Neuron (in vitro differentiated cells): ENCODE measurements around the gene UNC5C.

ENCODE experiments used
- H2AFZ ChIP-seq: one replicate; pipeline ENCODE4 v1.6.1; 2013; ENCODE audit warnings: low read depth, mild to moderate bottlenecking, inconsistent platforms, low read length, moderate library complexity
- H3K27me3 ChIP-seq: one replicate; pipeline ENCODE4 v1.6.1; 2013; ENCODE audit warnings: low read length; ENCODE audit not compliant: insufficient read depth
- H3K36me3 ChIP-seq: one replicate; pipeline ENCODE4 v1.6.1; 2013; ENCODE audit warnings: low read length; ENCODE audit not compliant: insufficient read depth
- H3K4me1 ChIP-seq: one replicate; pipeline ENCODE4 v1.6.1; 2013; ENCODE audit warnings: low read length; ENCODE audit not compliant: insufficient read depth
- H3K4me3 ChIP-seq: 2 replicates; pipeline ENCODE4 v1.5.1; 2013; ENCODE audit warnings: mild to moderate bottlenecking, low read length, moderate library complexity
- H3K9me3 ChIP-seq: one replicate; pipeline ENCODE4 v1.6.1; 2013; ENCODE audit warnings: low read length

UNC5C gene

DNA sequence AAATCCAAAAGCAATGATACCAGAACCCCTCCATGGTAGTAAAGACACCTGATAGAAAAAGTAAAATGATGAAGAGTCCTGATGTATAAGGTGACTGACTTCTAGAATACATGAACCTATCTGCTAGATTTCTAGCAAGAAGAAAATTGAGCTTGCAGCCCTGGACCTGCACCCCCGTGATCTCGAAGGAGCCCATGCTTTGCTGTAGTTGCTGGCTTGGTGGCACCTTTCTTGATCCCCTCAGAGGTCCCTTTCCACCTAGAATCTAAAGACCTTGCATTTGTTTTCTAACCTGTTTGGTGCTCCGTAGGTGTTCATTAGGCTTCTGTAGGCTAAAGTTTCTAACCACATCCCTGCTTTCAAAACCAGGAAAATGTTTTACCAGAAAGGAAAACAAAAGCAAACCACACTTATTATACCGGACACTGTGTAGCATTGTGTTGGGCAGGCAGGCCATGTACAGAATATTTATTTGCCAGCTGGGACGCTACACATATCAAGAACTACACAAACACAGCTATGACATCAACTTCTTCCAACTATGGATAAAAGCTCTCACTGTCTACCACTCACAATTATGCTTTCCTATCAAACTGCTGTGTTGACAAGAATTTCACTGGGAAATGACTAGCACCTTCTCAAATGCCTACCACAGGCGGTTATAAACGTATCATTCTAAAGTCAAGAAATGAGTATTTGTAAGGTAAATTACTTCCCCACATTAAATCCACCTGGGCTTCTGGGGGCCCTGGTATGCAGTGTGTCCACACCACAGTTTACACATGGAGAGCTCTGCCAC, 316.2 kb downstream of the UNC5C start:
- H3K9me3 ChIP-seq, result no peaks in the 10 kb centered on the region
- H3K4me1 ChIP-seq, result peaks cover 8% of the 10 kb centered on the region
- no peaks in the 10 kb centered on the region for H3K27me3 ChIP-seq
- no peak overlapping the region for H3K4me3 ChIP-seq
- H2AFZ ChIP-seq, result no peak overlapping the region
- no peaks in the 10 kb centered on the region for H3K36me3 ChIP-seq

- Histone ChIP-seq H3K27me3 (no peaks in the 10 kb centered on the region), H3K4me1 (peaks cover 8% of the 10 kb centered on the region), H2AFZ (no peak overlapping the region), H3K4me3 (no peak overlapping the region), H3K36me3 (no peaks in the 10 kb centered on the region), H3K9me3 (no peaks in the 10 kb centered on the region)
Measured at GRCh38 chr4:95231681-95232080, 317.1 kb downstream of the UNC5C start.

DNA sequence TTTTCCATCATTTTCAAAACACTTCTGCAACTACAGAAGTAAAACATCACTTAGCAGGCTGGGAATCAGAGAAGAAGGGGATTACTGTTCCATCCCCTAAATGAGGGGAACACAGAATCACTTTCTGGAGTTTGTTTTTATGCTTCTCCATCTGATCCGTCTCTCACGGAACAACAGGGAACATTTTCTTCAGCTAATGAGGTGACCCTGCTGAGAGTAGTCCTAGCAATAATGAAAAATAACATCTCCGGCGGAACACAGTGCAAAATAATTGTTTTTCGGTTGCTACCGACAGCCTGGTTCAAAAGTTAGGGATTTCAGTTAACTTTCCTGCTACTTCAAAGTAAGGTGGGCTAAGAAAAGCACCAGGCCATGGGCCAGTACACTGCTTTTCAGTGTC, 322.9 kb downstream of the UNC5C start:
- no peaks in the 10 kb centered on the region for H3K36me3 ChIP-seq
- no peaks in the 10 kb centered on the region for H3K27me3 ChIP-seq
- H3K4me3 ChIP-seq, result no peak overlapping the region
- H3K9me3 ChIP-seq, result no peaks in the 10 kb centered on the region
- no peaks in the 10 kb centered on the region for H3K4me1 ChIP-seq
- H2AFZ ChIP-seq, result no peak overlapping the region

DNA sequence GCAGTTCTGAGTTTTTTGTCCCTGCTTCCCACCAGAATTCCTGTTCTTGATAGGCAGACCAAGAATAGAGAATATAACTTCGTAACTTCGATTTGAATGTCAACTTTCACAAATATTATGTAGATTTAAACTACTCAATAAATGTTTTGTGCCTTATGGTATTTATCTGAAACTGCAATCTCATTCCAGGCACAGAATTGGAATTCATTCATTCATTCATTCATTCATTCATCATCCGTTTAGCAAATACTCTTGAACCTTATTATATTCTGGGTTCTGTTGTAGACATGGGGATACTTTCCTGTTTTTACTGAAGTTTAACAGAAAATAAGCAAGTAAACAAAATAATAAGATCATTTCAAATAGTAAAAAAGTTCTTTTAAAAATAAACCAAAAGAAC, 324.4 kb downstream of the UNC5C start:
- Histone ChIP-seq H3K4me3 (no peak overlapping the region), H3K27me3 (no peaks in the 10 kb centered on the region), H3K36me3 (no peaks in the 10 kb centered on the region), H3K4me1 (no peaks in the 10 kb centered on the region), H2AFZ (no peak overlapping the region), H3K9me3 (no peaks in the 10 kb centered on the region)

DNA sequence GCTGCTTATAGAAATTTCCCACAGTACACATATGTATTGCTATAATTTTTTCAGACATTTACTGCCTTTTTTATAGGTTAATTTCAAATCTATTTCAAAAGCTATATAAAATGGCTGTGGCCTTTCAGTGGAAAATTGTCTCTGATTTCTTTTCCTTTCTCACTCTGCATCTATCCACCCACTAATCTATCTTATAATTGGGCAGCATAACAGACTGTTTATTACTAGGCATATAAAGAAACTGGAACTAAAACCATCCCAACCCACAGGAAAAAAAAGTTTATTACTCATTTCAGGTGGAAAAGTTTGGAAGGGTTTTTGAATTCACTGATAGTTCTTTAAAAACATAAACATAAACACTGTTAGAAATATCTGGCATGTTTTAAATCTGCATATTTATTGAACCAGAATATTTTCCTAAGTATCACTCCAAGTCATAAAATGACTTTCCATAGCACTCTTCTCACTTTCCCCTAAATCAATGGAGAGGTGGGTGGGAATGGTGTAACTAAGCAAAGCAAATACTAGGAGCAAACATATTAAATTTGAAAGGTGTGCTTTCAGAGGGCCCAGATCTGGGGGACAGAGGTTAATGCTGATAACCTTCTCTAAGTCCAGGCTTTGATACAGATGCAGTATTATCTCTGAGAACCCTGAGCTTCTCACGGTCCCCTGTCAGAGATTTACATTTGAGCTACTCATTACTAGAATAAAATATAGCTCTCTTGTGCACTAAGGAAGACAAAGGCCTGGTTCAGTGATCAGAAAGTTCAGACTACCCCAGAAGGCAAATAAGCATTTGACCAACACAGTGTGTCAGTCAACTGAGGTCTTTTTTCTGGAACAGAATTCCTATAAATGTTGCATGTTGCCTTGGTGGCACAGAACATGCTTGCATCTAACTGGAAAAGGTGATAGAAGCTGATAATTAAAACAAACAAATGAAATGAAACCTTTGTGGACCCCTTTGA, 328.3 kb downstream of the UNC5C start:
- no peaks in the 10 kb centered on the region for H3K36me3 ChIP-seq
- H3K4me1 ChIP-seq, result peaks cover 4% of the 10 kb centered on the region
- H3K4me3 ChIP-seq, result no peak overlapping the region
- H2AFZ ChIP-seq, result no peak overlapping the region
- no peaks in the 10 kb centered on the region for H3K9me3 ChIP-seq
- no peaks in the 10 kb centered on the region for H3K27me3 ChIP-seq

DNA sequence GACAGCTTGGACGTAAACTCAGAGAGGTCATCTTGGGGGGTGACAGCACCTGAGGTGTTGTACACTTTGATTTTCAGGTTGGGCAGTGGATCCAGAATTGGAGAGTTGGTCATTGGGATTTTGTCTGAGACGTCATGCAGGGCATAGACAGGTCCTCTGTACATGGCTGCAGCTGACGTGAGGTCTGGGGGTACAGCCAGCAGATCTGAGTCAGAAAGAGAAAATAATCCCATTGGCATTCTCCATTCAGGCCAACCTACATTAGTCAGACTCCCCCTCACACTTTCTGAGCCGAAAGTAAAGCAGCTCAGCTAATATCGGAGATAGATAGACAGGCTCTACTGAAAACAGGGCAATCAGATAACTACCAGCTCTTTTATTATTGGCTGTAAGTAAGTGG, 329.7 kb downstream of the UNC5C start:
- H3K4me1 ChIP-seq, result peaks cover 4% of the 10 kb centered on the region
- H2AFZ ChIP-seq, result no peak overlapping the region
- no peaks in the 10 kb centered on the region for H3K9me3 ChIP-seq
- H3K4me3 ChIP-seq, result no peak overlapping the region
- H3K36me3 ChIP-seq, result no peaks in the 10 kb centered on the region
- H3K27me3 ChIP-seq, result no peaks in the 10 kb centered on the region

DNA sequence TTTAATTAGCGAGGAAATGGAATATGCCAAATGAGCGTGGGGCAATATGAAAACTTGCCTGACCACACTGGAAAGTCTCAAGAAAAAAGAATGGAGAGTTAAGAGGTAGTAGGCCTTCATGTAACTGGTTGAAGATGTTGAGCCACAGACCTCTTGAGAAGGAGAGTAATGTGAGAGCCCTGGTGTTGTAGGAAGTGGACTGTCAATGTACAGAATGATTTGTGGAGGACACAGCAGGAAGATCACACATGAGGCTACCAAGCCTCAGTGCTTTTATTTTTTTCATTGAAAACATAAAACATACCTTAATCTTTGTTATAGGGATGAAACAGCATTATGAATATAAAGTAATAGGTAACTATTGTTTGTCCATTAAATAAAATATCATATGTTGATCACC, 331.6 kb downstream of the UNC5C start:
- no peaks in the 10 kb centered on the region for H3K36me3 ChIP-seq
- no peaks in the 10 kb centered on the region for H3K27me3 ChIP-seq
- H3K4me3 ChIP-seq, result no peak overlapping the region
- no peak overlapping the region for H2AFZ ChIP-seq
- H3K4me1 ChIP-seq, result peaks cover 8% of the 10 kb centered on the region
- H3K9me3 ChIP-seq, result no peaks in the 10 kb centered on the region

- no peaks in the 10 kb centered on the region for H3K36me3 ChIP-seq
- no peak overlapping the region for H3K4me3 ChIP-seq
- H3K4me1 ChIP-seq, result peaks cover 8% of the 10 kb centered on the region
- no peaks in the 10 kb centered on the region for H3K27me3 ChIP-seq
- H2AFZ ChIP-seq, result no peak overlapping the region
- H3K9me3 ChIP-seq, result no peaks in the 10 kb centered on the region
Measured at GRCh38 chr4:95216636-95217035, 332.1 kb downstream of the UNC5C start.

DNA sequence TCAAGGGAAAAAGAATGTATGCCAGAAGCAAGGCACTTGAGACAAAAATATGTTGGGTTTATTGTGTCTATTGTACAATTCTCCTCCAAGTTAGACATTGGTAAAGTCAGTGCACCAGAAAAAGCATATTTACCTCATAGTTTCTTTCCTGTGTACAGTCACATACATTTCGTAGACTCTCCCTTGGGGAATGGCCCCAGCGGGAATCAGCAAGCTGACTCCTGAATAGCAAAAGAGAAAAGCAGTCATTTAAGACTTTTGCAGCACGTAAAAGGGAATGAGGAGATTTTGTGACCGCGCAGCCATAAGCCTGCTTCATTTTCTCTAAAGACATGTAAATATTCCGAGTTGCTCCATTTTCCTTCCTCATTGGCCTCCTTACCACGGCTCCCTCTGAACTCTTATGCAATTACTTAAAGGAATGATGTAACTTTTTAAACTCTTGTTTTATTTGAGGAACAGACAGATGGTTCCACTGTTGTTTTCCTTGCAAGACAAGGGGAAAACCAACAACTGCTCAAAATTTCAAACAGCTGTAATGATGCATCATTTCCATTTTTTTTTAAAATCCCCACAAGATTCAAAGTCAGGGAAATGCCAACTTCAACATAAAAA, 332.7 kb downstream of the UNC5C start:
- Histone ChIP-seq H3K9me3 (no peaks in the 10 kb centered on the region), H3K36me3 (no peaks in the 10 kb centered on the region), H2AFZ (no peak overlapping the region), H3K4me1 (peaks cover 8% of the 10 kb centered on the region), H3K27me3 (no peaks in the 10 kb centered on the region), H3K4me3 (no peak overlapping the region)

DNA sequence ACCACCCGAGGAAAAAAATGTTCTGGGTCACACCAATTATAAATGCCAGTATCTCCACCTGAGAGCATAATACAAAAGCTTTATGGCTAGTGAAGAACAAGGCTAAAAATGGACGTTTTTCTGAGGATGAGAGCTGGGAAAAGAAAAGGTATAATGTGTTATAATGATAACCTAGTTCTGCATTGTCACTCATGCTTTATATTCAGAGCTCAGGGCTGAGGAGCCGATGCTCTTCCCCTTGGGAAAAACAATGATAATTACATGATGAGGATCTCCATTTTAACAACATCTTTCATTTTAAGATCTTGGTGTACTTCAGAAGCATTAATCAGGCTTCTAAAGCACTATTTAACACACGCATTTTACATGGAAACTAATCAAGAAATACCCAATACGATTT, 333.7 kb downstream of the UNC5C start:
- no peaks in the 10 kb centered on the region for H3K27me3 ChIP-seq
- no peak overlapping the region for H2AFZ ChIP-seq
- H3K4me3 ChIP-seq, result no peak overlapping the region
- H3K4me1 ChIP-seq, result peaks cover 13% of the 10 kb centered on the region
- no peaks in the 10 kb centered on the region for H3K36me3 ChIP-seq
- no peaks in the 10 kb centered on the region for H3K9me3 ChIP-seq

DNA sequence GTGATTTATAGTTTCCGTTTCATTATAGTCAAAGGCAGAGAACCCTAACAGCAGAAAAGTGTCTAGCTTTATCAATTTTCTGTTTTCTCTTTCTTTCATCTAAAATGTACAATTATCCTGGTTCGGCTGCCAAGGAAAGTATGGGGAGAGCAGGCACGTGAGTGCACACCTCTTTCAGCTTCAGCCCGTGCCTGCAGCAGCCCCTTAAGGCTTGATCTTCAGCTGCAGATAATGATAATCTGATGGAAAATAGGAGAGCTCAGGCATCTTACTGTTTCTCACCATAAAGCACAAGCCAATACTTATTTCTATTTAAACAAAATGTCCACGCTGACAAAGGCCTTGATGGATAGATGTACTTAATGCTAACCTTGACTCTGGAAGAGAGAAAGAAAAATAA, 334.4 kb downstream of the UNC5C start:
- no peaks in the 10 kb centered on the region for H3K36me3 ChIP-seq
- no peaks in the 10 kb centered on the region for H3K9me3 ChIP-seq
- H3K4me3 ChIP-seq, result no peak overlapping the region
- H3K4me1 ChIP-seq, result peaks cover 20% of the 10 kb centered on the region
- H3K27me3 ChIP-seq, result no peaks in the 10 kb centered on the region
- no peak overlapping the region for H2AFZ ChIP-seq

- Histone ChIP-seq H3K4me1 (peaks cover 21% of the 10 kb centered on the region), H3K36me3 (no peaks in the 10 kb centered on the region), H3K9me3 (no peaks in the 10 kb centered on the region), H2AFZ (no peak overlapping the region), H3K4me3 (no peak overlapping the region), H3K27me3 (no peaks in the 10 kb centered on the region)
Measured at GRCh38 chr4:95213366-95213765, 335.4 kb downstream of the UNC5C start.

DNA sequence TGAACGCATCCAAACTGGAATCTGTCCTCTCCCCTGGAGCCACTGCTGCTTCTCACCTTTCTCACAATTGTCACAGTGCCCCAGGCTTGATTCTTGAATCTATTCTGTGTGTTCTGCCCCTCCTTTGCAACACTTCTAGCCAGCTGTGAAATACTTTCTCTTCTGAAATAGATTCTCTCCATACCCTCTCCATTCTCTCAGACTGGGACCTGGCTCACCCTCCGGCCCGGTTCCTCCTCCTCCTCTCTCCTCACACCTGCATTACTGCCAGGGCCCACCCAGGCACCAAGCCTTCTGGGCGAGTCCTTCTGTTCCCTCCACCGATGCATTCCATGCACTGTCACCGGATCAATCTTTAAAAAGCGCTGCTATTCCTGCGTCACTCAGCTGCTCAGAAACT, 336.1 kb downstream of the UNC5C start:
- no peaks in the 10 kb centered on the region for H3K36me3 ChIP-seq
- H2AFZ ChIP-seq, result no peak overlapping the region
- peaks cover 21% of the 10 kb centered on the region for H3K4me1 ChIP-seq
- H3K27me3 ChIP-seq, result no peaks in the 10 kb centered on the region
- H3K4me3 ChIP-seq, result no peak overlapping the region
- no peaks in the 10 kb centered on the region for H3K9me3 ChIP-seq
